ENCODE data around the gene MAD1L1.

DNA sequence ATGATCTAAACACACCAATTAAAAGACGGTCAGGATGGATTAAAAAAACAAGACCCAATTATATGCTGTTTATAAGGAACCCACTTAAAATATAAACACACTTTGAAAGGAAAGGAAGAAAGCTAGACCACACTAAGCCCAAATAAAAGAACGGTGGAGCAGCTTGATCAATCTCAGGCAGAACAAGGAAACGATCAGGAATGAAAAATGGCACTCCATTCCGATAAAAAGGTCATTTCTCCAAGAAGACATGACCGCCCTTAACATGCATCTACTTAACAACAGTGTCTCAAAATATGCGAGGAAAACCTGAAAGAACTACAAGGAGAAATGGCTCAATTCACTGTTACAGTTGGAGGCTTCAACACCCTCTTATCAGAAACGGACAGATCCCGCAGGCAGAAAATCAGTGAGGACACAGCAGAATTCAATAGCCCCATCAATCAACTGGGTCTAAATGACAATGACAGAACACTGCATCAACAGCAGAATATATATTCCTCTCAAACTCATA is 210.0 kb downstream of the MAD1L1 start:
- TF ChIP-seq GATA2 (IDR thresholded peaks at IDR 0.05; ENCODE audit: insufficient read depth, insufficient read length, low read depth, low read length) = no peak
- TF ChIP-seq POLR2AphosphoS5 (IDR thresholded peaks at IDR 0.05; ENCODE audit: insufficient read depth, low read depth, low read length) = no peak
- TF ChIP-seq, protein P1, sequence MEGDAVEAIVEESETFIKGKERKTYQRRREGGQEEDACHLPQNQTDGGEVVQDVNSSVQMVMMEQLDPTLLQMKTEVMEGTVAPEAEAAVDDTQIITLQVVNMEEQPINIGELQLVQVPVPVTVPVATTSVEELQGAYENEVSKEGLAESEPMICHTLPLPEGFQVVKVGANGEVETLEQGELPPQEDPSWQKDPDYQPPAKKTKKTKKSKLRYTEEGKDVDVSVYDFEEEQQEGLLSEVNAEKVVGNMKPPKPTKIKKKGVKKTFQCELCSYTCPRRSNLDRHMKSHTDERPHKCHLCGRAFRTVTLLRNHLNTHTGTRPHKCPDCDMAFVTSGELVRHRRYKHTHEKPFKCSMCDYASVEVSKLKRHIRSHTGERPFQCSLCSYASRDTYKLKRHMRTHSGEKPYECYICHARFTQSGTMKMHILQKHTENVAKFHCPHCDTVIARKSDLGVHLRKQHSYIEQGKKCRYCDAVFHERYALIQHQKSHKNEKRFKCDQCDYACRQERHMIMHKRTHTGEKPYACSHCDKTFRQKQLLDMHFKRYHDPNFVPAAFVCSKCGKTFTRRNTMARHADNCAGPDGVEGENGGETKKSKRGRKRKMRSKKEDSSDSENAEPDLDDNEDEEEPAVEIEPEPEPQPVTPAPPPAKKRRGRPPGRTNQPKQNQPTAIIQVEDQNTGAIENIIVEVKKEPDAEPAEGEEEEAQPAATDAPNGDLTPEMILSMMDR (IDR thresholded peaks at IDR 0.05; ENCODE audit: extremely low read depth in 1 of 2, insufficient read depth in 1 of 2, low read depth in 1 of 2, low read length in 2 of 2) = no peak
